Right renal cortex interstitium (tissue), 3 donors: Measurements from ENCODE around the gene C19orf67. TPM values are rescaled to one million over a fixed set of nuclear protein-coding genes. Genes with fewer than 3 reads are reported as not detected.
A peak's percentile ranks its signal among the peaks of the same experiment; 100 is the strongest.

ENCODE experiments used
- DNase-seq, 3 donors: peaks; one replicate each; pipeline ENCODE4 v3.0.0-alpha.2; 2013; ENCODE audit warnings: low read depth in 3 of 3, low spot score in 2 of 3
- polyA plus RNA-seq, 3 donors: library from polyadenylated mRNA; unstranded; fragments of 120-200 nt; gene quantifications; one replicate each; pipeline ENCODE4 v1.2.1, GENCODE V29; 2013; ENCODE audit not compliant: insufficient read length in 3 of 3

Gene C19orf67
- polyA plus RNA-seq, 3 donors = 0.08 TPM; not detected in 2

GRCh38 chr19:14031719-14032480 lies 53.7 kb downstream of the C19orf67 start, which contains the start of gene IL27RA:
IL27RA (plus strand) TSS chr19:14031762; CDS start chr19:14031873, 111 bp downstream.
- peak in 1 of 3 donors; percentile 54 for DNase-seq

Other genes with a start within 250 kb of the C19orf67 start
- 1 to 10 TPM in 1 of 3 donors, under 1 TPM in 2; 0.76 to 1.1 (median 0.89) TPM for gene NANOS3, start 208.6 kb downstream of the C19orf67 start, polyA plus RNA-seq
- gene BRME1, start 179.7 kb downstream of the C19orf67 start, polyA plus RNA-seq = 1 to 10 TPM; 4.6 to 4.8 (median 4.7) TPM
- 10 to 100 TPM; 20.1 to 23.3 (median 20.7) TPM for gene CC2D1A, start 179.6 kb downstream of the C19orf67 start, polyA plus RNA-seq
- under 1 TPM; 0.71 to 0.95 (median 0.85) TPM for gene PODNL1, start 147.4 kb downstream of the C19orf67 start, polyA plus RNA-seq
- 10 to 100 TPM; 28.5 to 29.4 (median 28.6) TPM for gene DCAF15, start 133.3 kb downstream of the C19orf67 start, polyA plus RNA-seq
- 1 to 10 TPM; 7.4 to 9.3 (median 7.8) TPM for gene RFX1, start 79.5 kb downstream of the C19orf67 start, polyA plus RNA-seq
- not detected for gene RLN3, start 57.6 kb downstream of the C19orf67 start, polyA plus RNA-seq
- 1 to 10 TPM; 6.9 to 7.8 (median 7.3) TPM for gene IL27RA, start 54.0 kb downstream of the C19orf67 start, polyA plus RNA-seq
- 10 to 100 TPM; 22.4 to 25.8 (median 23.1) TPM for gene PALM3, start 23.7 kb downstream of the C19orf67 start, polyA plus RNA-seq
- 1 to 10 TPM; 4.7 to 7.0 (median 5.0) TPM for gene MISP3, start 13.0 kb downstream of the C19orf67 start, polyA plus RNA-seq
- gene SAMD1, start 5.0 kb upstream of the C19orf67 start, polyA plus RNA-seq = 10 to 100 TPM; 30.6 to 35.4 (median 31.6) TPM
- 10 to 100 TPM; 82.2 to 94.4 (median 86.0) TPM for gene PRKACA, start 32.0 kb upstream of the C19orf67 start, polyA plus RNA-seq
- gene ASF1B, start 50.8 kb upstream of the C19orf67 start, polyA plus RNA-seq = 10 to 100 TPM; 15.7 to 19.0 (median 16.3) TPM
- gene ADGRL1, start 120.4 kb upstream of the C19orf67 start, polyA plus RNA-seq = 10 to 100 TPM; 30.9 to 37.7 (median 32.3) TPM